NCI-H146 treated with DMSO at 0.1 percent for 48 hours (cell line): ENCODE results near the gene RAET1G.

Experiments
- DNase-seq: peaks from one replicate; lab custom pipeline; 2025; ENCODE audit not compliant: unreplicated experiment; lab: John Stamatoyannopoulos, UW

The RAET1G gene

DNA sequence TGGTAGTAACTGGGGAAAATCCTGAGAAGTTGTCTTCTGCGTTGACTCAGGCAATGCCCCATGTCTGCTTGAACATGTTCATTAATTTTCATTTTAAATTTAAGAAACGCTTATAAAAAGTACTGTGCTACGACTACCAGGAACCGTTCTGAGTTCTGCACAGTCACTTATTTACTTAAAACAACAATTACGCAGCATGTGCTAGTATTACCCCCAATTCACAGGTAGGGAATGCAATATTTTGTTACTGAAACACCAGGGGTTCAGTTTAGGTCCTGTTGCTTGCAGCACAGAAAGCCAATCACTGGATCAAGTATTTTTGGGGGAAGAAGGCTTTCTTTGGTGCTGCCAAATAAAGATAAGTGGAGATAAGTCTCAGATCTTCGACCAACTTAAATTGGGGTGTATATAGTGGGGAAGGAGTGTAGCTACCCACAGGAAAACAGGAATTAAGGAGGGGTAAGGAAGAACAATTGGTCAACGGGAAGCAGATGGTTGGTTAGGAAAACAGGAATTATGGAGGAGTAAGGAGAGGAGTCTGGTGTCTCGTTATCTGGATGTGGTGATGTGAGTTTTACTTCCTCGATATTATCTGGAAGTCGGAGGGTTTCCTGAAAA is 53.5 kb downstream of the RAET1G start:
- DNase-seq = no peak

DNA sequence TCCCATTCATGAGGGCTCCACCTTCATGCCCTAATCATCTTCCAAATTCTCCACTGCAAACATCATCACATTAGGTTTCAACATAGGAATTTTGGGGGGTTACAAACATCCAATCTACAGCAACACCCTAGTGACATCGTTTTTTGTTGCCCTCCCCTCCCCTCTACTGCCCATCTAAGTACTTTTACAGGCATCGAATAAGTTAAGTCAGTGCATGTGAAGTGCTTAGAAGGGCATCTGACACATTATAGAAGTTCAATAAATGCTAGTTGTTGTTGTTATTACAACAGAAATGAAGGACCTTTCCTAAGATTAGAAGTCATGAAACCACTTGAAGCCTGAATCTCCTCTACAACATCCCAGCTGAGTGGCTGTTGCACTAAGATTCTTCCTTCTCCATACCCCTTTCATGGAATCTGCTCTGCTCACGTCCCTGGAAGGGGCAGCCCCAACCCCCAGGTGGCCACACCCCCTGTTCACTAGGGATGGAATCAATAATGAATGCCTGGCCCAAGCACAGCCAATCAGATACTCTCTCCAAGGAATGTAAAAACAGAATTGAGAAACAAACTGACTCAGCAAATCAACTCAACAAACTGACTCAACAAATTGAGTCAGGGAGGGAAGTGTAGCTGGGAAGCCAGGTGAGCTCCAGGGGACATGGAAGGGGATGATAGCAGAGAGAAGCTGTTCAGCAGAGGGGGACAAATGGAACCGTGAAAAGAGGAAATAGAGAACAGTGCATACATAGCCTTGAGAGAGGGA is 54.9 kb downstream of the RAET1G start:
- no peak for DNase-seq
